ENCODE measurements around the gene F2R. TPM values are rescaled to one million over a fixed set of nuclear protein-coding genes. Genes with fewer than 3 reads are reported as not detected.

Gene F2R
- total and polyA plus RNA-seq, 9 donors: 1.7 to 28.5 (median 4.9) TPM

- DNase-seq: no peak
- Histone ChIP-seq H3K9me3 (no peaks in the 10 kb centered on the region), H3K27me3 (no peaks in the 10 kb centered on the region), H3K4me1 (ENCODE audit: insufficient read depth) (no peaks in the 10 kb centered on the region), H3K27ac (no peak overlapping the region), H3K4me3 (no peak overlapping the region), H3K36me3 (no peaks in the 10 kb centered on the region)
- TF ChIP-seq CTCF (IDR thresholded peaks at IDR 0.05): no peak
- TF ChIP-seq POLR2A (IDR thresholded peaks at IDR 0.05): no peak
- TF ChIP-seq EP300 (IDR thresholded peaks at IDR 0.05): no peak
- intact Hi-C loops (cut with DNase I): no loop called here
- WGBS, 3 donors: 64 to 80% (median 79%) methylated on average over 2 of the region's 2 CpGs
Measured at GRCh38 chr5:76709762-76710161, 6.2 kb upstream of the F2R start.

- Histone ChIP-seq H3K4me3 (no peak overlapping the region), H3K36me3 (no peaks in the 10 kb centered on the region), H3K27me3 (no peaks in the 10 kb centered on the region), H3K4me1 (ENCODE audit: insufficient read depth) (no peaks in the 10 kb centered on the region), H3K27ac (no peak overlapping the region), H3K9me3 (no peaks in the 10 kb centered on the region)
- 60 to 68% (median 63%) methylated on average over 4 of the region's 4 CpGs for WGBS, 3 donors
- DNase-seq: no peak
- TF ChIP-seq POLR2A (IDR thresholded peaks at IDR 0.05) (no peak), CTCF (IDR thresholded peaks at IDR 0.05) (no peak), EP300 (IDR thresholded peaks at IDR 0.05) (no peak)
- intact Hi-C loops (cut with DNase I): no loop called here
Measured at GRCh38 chr5:76710991-76711390, 4.9 kb upstream of the F2R start.

- 14 to 28% (median 20%) methylated on average over 52 of the region's 52 CpGs for WGBS, 3 donors
Measured at GRCh38 chr5:76714751-76715485, 1.0 kb upstream of the F2R start.

DNA sequence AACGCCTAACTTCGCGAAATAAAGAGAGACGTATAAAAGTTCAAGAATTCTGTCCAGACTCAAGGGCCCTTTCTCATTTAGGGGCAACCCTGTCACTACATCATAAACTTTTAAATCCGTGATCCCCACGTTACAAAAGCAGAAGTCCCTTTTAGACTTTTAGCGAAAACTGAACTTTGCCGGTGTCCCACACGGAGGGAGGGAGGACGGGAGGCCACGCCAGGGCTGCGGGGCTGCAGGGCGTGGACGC, 515 bp upstream of the F2R start:
- Histone ChIP-seq H3K27ac (no peak overlapping the region), H3K36me3 (no peaks in the 10 kb centered on the region), H3K27me3 (no peaks in the 10 kb centered on the region), H3K9me3 (no peaks in the 10 kb centered on the region), H3K4me3 (peak overlapping the region; percentile 67), H3K4me1 (ENCODE audit: insufficient read depth) (no peaks in the 10 kb centered on the region)
- 0% methylated on average over 14 of the region's 14 CpGs for WGBS, 3 donors
- no peak for DNase-seq
- no peak for TF ChIP-seq EP300 (IDR thresholded peaks at IDR 0.05)
- intact Hi-C loops (cut with DNase I): no loop called here

More at GRCh38 chr5:76714751-76715485, 1.0 kb upstream of the F2R start:
- H3K9me3 ChIP-seq: no peaks in the 10 kb centered on the region
- peak in 3 of 5 donors; percentile 27 to 37 (median 31) for DNase-seq
- H3K4me1 ChIP-seq (ENCODE audit: insufficient read depth): no peaks in the 10 kb centered on the region
- no peaks in the 10 kb centered on the region for H3K27me3 ChIP-seq
- no peaks in the 10 kb centered on the region for H3K36me3 ChIP-seq
- intact Hi-C loops (cut with DNase I): no loop called here
- H3K4me3 ChIP-seq: peak overlapping the region; percentile 67
- no peak overlapping the region for H3K27ac ChIP-seq
- TF ChIP-seq POLR2A (IDR thresholded peaks at IDR 0.05): no peak
- TF ChIP-seq EP300 (IDR thresholded peaks at IDR 0.05): no peak
- TF ChIP-seq CTCF (IDR thresholded peaks at IDR 0.05): no peak

DNA sequence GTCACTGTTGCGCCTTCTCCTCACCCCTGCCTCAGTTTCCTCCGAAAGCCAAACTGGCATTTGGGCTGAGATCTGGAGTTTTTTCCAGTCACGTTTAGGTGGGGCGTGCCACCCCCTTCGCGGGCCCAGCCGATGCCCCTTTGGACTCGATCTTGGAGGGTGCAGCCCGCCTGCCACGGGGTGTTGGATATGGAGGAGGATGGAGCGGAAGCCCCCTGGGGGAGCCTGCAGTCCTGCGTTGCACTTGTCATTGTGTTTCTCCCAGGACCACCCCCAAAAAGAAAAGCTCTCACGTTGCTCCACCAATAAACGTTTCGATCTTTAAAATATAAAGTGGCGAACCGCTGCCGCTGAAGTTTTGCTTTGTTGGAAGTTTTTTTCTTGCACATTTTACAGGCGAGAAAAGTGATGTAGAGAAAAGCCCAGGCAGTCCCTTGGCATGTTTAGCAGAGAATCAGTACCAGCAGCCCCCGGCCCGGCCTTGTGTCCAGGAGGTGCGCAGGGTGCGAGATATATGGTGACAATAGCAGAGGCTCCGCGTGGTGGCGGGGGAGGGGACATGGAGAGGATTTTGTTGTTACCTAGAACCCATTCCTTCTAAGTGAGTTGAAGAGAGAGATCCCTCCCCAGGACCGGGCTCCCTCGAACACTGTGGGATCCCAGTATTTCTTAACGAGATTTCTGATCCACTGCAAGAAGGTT, 681 bp downstream of the F2R start:
- intact Hi-C loops (cut with DNase I): no loop called here
- DNase-seq: no peak
- H3K27me3 ChIP-seq: no peaks in the 10 kb centered on the region
- 3 to 5% (median 4%) methylated on average over 29 of the region's 29 CpGs for WGBS, 3 donors
- no peaks in the 10 kb centered on the region for H3K9me3 ChIP-seq
- no peaks in the 10 kb centered on the region for H3K36me3 ChIP-seq
- H3K27ac ChIP-seq: no peak overlapping the region
- TF ChIP-seq POLR2A (IDR thresholded peaks at IDR 0.05) (no peak), EP300 (IDR thresholded peaks at IDR 0.05) (no peak)
- no peaks in the 10 kb centered on the region for H3K4me1 ChIP-seq (ENCODE audit: insufficient read depth)
- peak overlapping the region; percentile 67 for H3K4me3 ChIP-seq
